ENCODE results near the gene OR52L1.

GRCh38 chr11:5992604-5993251, 5.9 kb upstream of the OR52L1 start:
- TF ChIP-seq POLR2A (IDR thresholded peaks at IDR 0.05): no peak
- TF ChIP-seq, protein P1, sequence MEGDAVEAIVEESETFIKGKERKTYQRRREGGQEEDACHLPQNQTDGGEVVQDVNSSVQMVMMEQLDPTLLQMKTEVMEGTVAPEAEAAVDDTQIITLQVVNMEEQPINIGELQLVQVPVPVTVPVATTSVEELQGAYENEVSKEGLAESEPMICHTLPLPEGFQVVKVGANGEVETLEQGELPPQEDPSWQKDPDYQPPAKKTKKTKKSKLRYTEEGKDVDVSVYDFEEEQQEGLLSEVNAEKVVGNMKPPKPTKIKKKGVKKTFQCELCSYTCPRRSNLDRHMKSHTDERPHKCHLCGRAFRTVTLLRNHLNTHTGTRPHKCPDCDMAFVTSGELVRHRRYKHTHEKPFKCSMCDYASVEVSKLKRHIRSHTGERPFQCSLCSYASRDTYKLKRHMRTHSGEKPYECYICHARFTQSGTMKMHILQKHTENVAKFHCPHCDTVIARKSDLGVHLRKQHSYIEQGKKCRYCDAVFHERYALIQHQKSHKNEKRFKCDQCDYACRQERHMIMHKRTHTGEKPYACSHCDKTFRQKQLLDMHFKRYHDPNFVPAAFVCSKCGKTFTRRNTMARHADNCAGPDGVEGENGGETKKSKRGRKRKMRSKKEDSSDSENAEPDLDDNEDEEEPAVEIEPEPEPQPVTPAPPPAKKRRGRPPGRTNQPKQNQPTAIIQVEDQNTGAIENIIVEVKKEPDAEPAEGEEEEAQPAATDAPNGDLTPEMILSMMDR (IDR thresholded peaks at IDR 0.05): peak in 2 of 4 experiments; percentile 16 to 28

Measured in uterus (tissue), 2 donors.